Measurements from ENCODE around the gene CCDC88B. TPM values are rescaled to one million over a fixed set of nuclear protein-coding genes. Genes with fewer than 3 reads are reported as not detected.

The CCDC88B gene
- total and polyA plus RNA-seq, 9 of the 15 experiments (the other 6 are each of a cell fraction or from before 2014, with no cell fraction given), result 0.13 to 18.1 (median 7.9) TPM

- TF ChIP-seq, protein P1, sequence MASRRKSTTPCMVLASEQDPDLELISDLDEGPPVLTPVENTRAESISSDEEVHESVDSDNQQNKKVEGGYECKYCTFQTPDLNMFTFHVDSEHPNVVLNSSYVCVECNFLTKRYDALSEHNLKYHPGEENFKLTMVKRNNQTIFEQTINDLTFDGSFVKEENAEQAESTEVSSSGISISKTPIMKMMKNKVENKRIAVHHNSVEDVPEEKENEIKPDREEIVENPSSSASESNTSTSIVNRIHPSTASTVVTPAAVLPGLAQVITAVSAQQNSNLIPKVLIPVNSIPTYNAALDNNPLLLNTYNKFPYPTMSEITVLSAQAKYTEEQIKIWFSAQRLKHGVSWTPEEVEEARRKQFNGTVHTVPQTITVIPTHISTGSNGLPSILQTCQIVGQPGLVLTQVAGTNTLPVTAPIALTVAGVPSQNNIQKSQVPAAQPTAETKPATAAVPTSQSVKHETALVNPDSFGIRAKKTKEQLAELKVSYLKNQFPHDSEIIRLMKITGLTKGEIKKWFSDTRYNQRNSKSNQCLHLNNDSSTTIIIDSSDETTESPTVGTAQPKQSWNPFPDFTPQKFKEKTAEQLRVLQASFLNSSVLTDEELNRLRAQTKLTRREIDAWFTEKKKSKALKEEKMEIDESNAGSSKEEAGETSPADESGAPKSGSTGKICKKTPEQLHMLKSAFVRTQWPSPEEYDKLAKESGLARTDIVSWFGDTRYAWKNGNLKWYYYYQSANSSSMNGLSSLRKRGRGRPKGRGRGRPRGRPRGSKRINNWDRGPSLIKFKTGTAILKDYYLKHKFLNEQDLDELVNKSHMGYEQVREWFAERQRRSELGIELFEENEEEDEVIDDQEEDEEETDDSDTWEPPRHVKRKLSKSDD (conservative IDR thresholded peaks at IDR 0.05; ENCODE audit: low read length), result no peak
Measured at GRCh38 chr11:64357446-64357845, 17.4 kb downstream of the CCDC88B start (continued).

GRCh38 chr11:64357904-64358535, 18.0 kb downstream of the CCDC88B start:
- Histone ChIP-seq H3K4me1 (replicated peaks in 1 of 2; ENCODE audit: control insufficient read depth in 2 of 2, insufficient read depth in 2 of 2, low read length in 2 of 2) (peaks cover 34 to 73% of the 10 kb centered on the region in 2 experiments), H2AFZ (ENCODE audit: low read depth, low read length) (peak overlapping the region; percentile 89), H3K9me3 (replicated peaks; ENCODE audit: control insufficient read depth, insufficient read depth, low read depth, low read length) (no peaks in the 10 kb centered on the region), H3K36me3 (ENCODE audit: control insufficient read depth, insufficient read depth, low read length) (peaks cover 33% of the 10 kb centered on the region; the same call in 2 of the 3 replicates), H3K27me3 (ENCODE audit: control insufficient read depth in 2 of 2, insufficient read depth in 2 of 2, low read length in 2 of 2) (no peaks in the 10 kb centered on the region), H3K27ac (ENCODE audit: extremely low read depth, low read depth, low read length) (peak overlapping the region; percentile 91), H3K9ac (ENCODE audit: insufficient read depth in 1 of 2, low read depth in 2 of 2, low read length in 2 of 2) (peak overlapping the region; percentile 88 to 97), H3K9me1 (ENCODE audit: control insufficient read depth, insufficient read depth, low read length) (peaks cover 3% of the 10 kb centered on the region), H3K4me2 (ENCODE audit: insufficient read depth, low read length) (peak overlapping the region; percentile 94), H3K4me3 (peak overlapping the region; percentile 81), H4K20me1 (replicated peaks; ENCODE audit: control insufficient read depth, insufficient read depth, low read length) (no peaks in the 10 kb centered on the region), H3K79me2 (ENCODE audit: control insufficient read depth, insufficient read depth, low read length) (peaks cover 24% of the 10 kb centered on the region)
- POLR2A ChIA-PET, result interaction anchor here (0.5 to 1.3 kb wide), 3 partner anchors 9 to 519 kb away, joined by 4 to 5 read pairs (median 4); no protein-coding TSS in a partner anchor
- ATAC-seq (peak; percentile 35), DNase-seq (ENCODE audit: extremely low read depth in 1 of 4, low spot score in 3 of 4) (peak; percentile 64 to 89 (median 77)), FAIRE-seq (peak; percentile 75)
- no TSS peak for BruUV-seq (replicated peaks)
- WGBS (ENCODE audit: insufficient coverage, low coverage, missing lambda C conversion rate), result 18% methylated on average over 10 of the region's 13 CpGs
- in situ Hi-C loops (cut with MboI) (loop anchor here (5.0 kb wide), 1 partner anchor 299 kb away; no protein-coding TSS in a partner anchor), intact Hi-C loops (cut with micrococcal nuclease) (loop anchor here (5.0 kb wide), 7 partner anchors 49 to 289 kb away; partner anchors contain the start of genes FERMT3 and STIP1)
- CTCF ChIA-PET (ENCODE audit: low intra/inter-chr PET ratio), result no interaction called here
- TF ChIP-seq ZNF212 (CRISPR knock-in tag; IDR thresholded peaks at IDR 0.05), result no peak
- peak in 1 of 2 experiments; percentile 9; a peak in 1 of 4 replicates for TF ChIP-seq KDM4B (IDR thresholded peaks at IDR 0.05; ENCODE audit: borderline replicate concordance in 2 of 2, low read depth in 1 of 2)
- TF ChIP-seq ELF2 (CRISPR knock-in tag; IDR thresholded peaks at IDR 0.05), result no peak
- TF ChIP-seq CBX3 (IDR thresholded peaks at IDR 0.05; ENCODE audit: borderline replicate concordance in 1 of 2, low read length in 2 of 2), result no peak
- peak; percentile 55; the same call in 1 of the 2 replicates for TF ChIP-seq SMAD4 (CRISPR knock-in tag; conservative IDR thresholded peaks at IDR 0.05)
- TF ChIP-seq CC2D1A (IDR thresholded peaks at IDR 0.05), result no peak
- TF ChIP-seq, protein P2, sequence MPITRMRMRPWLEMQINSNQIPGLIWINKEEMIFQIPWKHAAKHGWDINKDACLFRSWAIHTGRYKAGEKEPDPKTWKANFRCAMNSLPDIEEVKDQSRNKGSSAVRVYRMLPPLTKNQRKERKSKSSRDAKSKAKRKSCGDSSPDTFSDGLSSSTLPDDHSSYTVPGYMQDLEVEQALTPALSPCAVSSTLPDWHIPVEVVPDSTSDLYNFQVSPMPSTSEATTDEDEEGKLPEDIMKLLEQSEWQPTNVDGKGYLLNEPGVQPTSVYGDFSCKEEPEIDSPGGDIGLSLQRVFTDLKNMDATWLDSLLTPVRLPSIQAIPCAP (CRISPR knock-in tag; IDR thresholded peaks at IDR 0.05; ENCODE audit: borderline replicate concordance), result no peak
- TF ChIP-seq PKNOX1 (IDR thresholded peaks at IDR 0.05), result no peak
- TF ChIP-seq TSHZ1 (CRISPR knock-in tag; IDR thresholded peaks at IDR 0.05), result no peak
- TF ChIP-seq HSF4 (CRISPR knock-in tag; IDR thresholded peaks at IDR 0.05; ENCODE audit: borderline replicate concordance), result no peak
